ENCODE data around the gene BRCA1. TPM values are rescaled to one million over a fixed set of nuclear protein-coding genes. Genes with fewer than 3 reads are reported as not detected.

The BRCA1 gene
- polyA plus RNA-seq, 1 donor from 2014 or later, result 1.0 TPM

DNA sequence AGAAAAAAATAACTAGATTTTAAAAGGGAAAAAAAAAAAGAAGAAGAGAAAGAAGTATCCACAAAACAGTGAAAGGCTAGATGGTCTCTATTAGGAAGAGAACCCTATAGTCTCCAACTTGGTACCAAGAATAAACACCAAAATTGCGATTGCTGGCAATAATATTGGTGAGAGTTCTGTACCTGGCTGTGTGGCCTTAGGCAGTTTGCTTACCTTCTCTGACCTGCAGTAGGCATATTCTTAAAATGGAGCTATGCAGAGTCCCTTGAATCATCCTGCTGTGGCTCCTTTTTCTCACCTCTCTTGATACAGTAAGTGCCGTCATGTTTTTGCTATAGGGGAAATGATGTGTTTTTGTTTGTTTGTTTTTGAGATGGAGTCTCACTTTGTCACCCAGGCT is 35.1 kb downstream of the BRCA1 start:
- H3K27me3 ChIP-seq (ENCODE audit: insufficient read depth, low read depth, low read length), result no peaks in the 10 kb centered on the region
- no peaks in the 10 kb centered on the region for H3F3A ChIP-seq (ENCODE audit: insufficient read depth, low read length, poor library complexity, severe bottlenecking)
- no peak overlapping the region for H3K9ac ChIP-seq (ENCODE audit: low read length)
- H3K4me2 ChIP-seq (ENCODE audit: low read length), result no peak overlapping the region
- H3K4me3 ChIP-seq (ENCODE audit: low read length), result no peak overlapping the region
- no peak overlapping the region for H2AFZ ChIP-seq (ENCODE audit: low read depth, low read length)
- no peak overlapping the region for H3K27ac ChIP-seq (ENCODE audit: low read length)
- TF ChIP-seq, protein P1, sequence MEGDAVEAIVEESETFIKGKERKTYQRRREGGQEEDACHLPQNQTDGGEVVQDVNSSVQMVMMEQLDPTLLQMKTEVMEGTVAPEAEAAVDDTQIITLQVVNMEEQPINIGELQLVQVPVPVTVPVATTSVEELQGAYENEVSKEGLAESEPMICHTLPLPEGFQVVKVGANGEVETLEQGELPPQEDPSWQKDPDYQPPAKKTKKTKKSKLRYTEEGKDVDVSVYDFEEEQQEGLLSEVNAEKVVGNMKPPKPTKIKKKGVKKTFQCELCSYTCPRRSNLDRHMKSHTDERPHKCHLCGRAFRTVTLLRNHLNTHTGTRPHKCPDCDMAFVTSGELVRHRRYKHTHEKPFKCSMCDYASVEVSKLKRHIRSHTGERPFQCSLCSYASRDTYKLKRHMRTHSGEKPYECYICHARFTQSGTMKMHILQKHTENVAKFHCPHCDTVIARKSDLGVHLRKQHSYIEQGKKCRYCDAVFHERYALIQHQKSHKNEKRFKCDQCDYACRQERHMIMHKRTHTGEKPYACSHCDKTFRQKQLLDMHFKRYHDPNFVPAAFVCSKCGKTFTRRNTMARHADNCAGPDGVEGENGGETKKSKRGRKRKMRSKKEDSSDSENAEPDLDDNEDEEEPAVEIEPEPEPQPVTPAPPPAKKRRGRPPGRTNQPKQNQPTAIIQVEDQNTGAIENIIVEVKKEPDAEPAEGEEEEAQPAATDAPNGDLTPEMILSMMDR (IDR thresholded peaks at IDR 0.05; ENCODE audit: poor library complexity, severe bottlenecking), result no peak
- no peak for TF ChIP-seq EP300 (conservative IDR thresholded peaks at IDR 0.05; ENCODE audit: poor library complexity, severe bottlenecking)
- TF ChIP-seq MXI1 (conservative IDR thresholded peaks at IDR 0.05; ENCODE audit: poor library complexity, severe bottlenecking), result no peak
- no peak for TF ChIP-seq POLR2AphosphoS5 (IDR thresholded peaks at IDR 0.05)
- TF ChIP-seq, protein P2, sequence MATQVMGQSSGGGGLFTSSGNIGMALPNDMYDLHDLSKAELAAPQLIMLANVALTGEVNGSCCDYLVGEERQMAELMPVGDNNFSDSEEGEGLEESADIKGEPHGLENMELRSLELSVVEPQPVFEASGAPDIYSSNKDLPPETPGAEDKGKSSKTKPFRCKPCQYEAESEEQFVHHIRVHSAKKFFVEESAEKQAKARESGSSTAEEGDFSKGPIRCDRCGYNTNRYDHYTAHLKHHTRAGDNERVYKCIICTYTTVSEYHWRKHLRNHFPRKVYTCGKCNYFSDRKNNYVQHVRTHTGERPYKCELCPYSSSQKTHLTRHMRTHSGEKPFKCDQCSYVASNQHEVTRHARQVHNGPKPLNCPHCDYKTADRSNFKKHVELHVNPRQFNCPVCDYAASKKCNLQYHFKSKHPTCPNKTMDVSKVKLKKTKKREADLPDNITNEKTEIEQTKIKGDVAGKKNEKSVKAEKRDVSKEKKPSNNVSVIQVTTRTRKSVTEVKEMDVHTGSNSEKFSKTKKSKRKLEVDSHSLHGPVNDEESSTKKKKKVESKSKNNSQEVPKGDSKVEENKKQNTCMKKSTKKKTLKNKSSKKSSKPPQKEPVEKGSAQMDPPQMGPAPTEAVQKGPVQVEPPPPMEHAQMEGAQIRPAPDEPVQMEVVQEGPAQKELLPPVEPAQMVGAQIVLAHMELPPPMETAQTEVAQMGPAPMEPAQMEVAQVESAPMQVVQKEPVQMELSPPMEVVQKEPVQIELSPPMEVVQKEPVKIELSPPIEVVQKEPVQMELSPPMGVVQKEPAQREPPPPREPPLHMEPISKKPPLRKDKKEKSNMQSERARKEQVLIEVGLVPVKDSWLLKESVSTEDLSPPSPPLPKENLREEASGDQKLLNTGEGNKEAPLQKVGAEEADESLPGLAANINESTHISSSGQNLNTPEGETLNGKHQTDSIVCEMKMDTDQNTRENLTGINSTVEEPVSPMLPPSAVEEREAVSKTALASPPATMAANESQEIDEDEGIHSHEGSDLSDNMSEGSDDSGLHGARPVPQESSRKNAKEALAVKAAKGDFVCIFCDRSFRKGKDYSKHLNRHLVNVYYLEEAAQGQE (IDR thresholded peaks at IDR 0.05; ENCODE audit: borderline replicate concordance), result no peak
- no peak for TF ChIP-seq RAD21 (conservative IDR thresholded peaks at IDR 0.05)
- no peak for TF ChIP-seq EZH2 (IDR thresholded peaks at IDR 0.05; ENCODE audit: borderline replicate concordance, insufficient read depth, low read length, poor library complexity, severe bottlenecking)
- no peak for TF ChIP-seq TAF1 (IDR thresholded peaks at IDR 0.05; ENCODE audit: low read depth)
- TF ChIP-seq SMC3 (conservative IDR thresholded peaks at IDR 0.05; ENCODE audit: poor library complexity), result no peak
- H3K9me2 ChIP-seq (ENCODE audit: insufficient read depth, low read length), result no peaks in the 10 kb centered on the region
- no peaks in the 10 kb centered on the region for H3K9me3 ChIP-seq (ENCODE audit: low read length)
- no peaks in the 10 kb centered on the region for H3K36me3 ChIP-seq (ENCODE audit: insufficient read depth, low read length)
- no peaks in the 10 kb centered on the region for H4K20me1 ChIP-seq (ENCODE audit: insufficient read depth)
- no peaks in the 10 kb centered on the region for H3K79me2 ChIP-seq (replicated peaks; ENCODE audit: insufficient read depth, low read length)

DNA sequence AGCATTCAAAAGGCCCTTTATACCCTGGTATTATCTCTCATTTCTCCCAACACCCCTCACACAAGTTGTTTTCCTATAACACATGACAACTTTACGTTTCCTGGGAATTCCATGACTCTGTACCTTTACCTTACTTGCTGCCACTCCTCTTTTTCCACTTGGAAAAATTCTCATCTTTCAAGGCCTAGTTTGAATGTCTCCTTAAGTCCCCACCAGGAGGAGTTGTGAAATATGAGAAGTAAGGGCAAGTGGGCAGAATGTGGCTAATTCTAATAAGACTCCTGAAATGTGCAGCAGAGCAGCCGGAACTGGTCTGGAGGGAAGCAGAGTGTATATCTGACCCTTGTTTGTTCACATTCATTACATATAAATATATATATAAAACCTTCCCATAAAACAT is 39.7 kb downstream of the BRCA1 start:
- TF ChIP-seq POLR2AphosphoS5 (IDR thresholded peaks at IDR 0.05), result no peak
- TF ChIP-seq EP300 (conservative IDR thresholded peaks at IDR 0.05; ENCODE audit: poor library complexity, severe bottlenecking), result no peak
- TF ChIP-seq MXI1 (conservative IDR thresholded peaks at IDR 0.05; ENCODE audit: poor library complexity, severe bottlenecking), result no peak
- TF ChIP-seq, protein P2 (IDR thresholded peaks at IDR 0.05; ENCODE audit: borderline replicate concordance), result no peak
- TF ChIP-seq, protein P1 (IDR thresholded peaks at IDR 0.05; ENCODE audit: poor library complexity, severe bottlenecking), result no peak
- TF ChIP-seq RAD21 (conservative IDR thresholded peaks at IDR 0.05), result no peak
- no peak for TF ChIP-seq EZH2 (IDR thresholded peaks at IDR 0.05; ENCODE audit: borderline replicate concordance, insufficient read depth, low read length, poor library complexity, severe bottlenecking)
- no peak for TF ChIP-seq SMC3 (conservative IDR thresholded peaks at IDR 0.05; ENCODE audit: poor library complexity)
- TF ChIP-seq TAF1 (IDR thresholded peaks at IDR 0.05; ENCODE audit: low read depth), result no peak
- no peaks in the 10 kb centered on the region for H3K9me2 ChIP-seq (ENCODE audit: insufficient read depth, low read length)
- H3K27ac ChIP-seq (ENCODE audit: low read length), result peak overlapping the region; percentile 90
- no peaks in the 10 kb centered on the region for H4K20me1 ChIP-seq (ENCODE audit: insufficient read depth)
- H3K4me3 ChIP-seq (ENCODE audit: low read length), result no peak overlapping the region
- no peaks in the 10 kb centered on the region for H3K79me2 ChIP-seq (replicated peaks; ENCODE audit: insufficient read depth, low read length)
- H3F3A ChIP-seq (ENCODE audit: insufficient read depth, low read length, poor library complexity, severe bottlenecking), result no peaks in the 10 kb centered on the region
- no peak overlapping the region for H2AFZ ChIP-seq (ENCODE audit: low read depth, low read length)
- no peaks in the 10 kb centered on the region for H3K9me3 ChIP-seq (ENCODE audit: low read length)
- H3K9ac ChIP-seq (ENCODE audit: low read length), result no peak overlapping the region
- no peaks in the 10 kb centered on the region for H3K36me3 ChIP-seq (ENCODE audit: insufficient read depth, low read length)
- peak overlapping the region; percentile 5 for H3K4me2 ChIP-seq (ENCODE audit: low read length)
- H3K27me3 ChIP-seq (ENCODE audit: insufficient read depth, low read depth, low read length), result no peaks in the 10 kb centered on the region

Data from neural cell (in vitro differentiated cells).